H1 (cell line): ENCODE measurements around the gene VGLL4. TPM values are rescaled to one million over a fixed set of nuclear protein-coding genes. Genes with fewer than 3 reads are reported as not detected.

ENCODE experiments used
- HDAC2 ChIP-seq, 2 experiments: fragments of 300-600 bp in 1 of 2; sonication (generic) in 1 of 2; IDR thresholded peaks; 2 replicates each; pipeline ENCODE4 v1.6.1; 2011 to 2012; ENCODE audit warnings: low read depth in 2 of 2, low read length in 2 of 2, mild to moderate bottlenecking in 2 of 2, moderate library complexity in 2 of 2, borderline replicate concordance in 1 of 2, inconsistent platforms in 1 of 2
- polyA plus RNA-seq, 7 experiments: library from polyadenylated mRNA; depleted of rRNA in 3 of 7; stranded (reverse) in 5 of 7; unstranded in 2 of 7; fragments of >200 nt in 5 of 7; fragments of 200-250 nt in 2 of 7; gene quantifications; 1 replicate in 5 of 7; 2 replicates in 1 of 7; 4 replicates in 1 of 7; pipeline versions ENCODE4 v1.2.1 to v1.2.3, GENCODE V29; 2011 to 2013; ENCODE audit warnings: missing spikeins in 2 of 7, mixed read lengths in 2 of 7
- total RNA-seq: library from RNA; stranded (reverse); fragmentation: NEBNext Ultra II Directional; extraction: Animal tissue kit (Norgen Biotek cat#: 25700); gene quantifications from 2 replicates; pipeline ENCODE4 v1.2.1, GENCODE V29; 2021

The VGLL4 gene
- total and polyA plus RNA-seq, 2 of the 8 experiments (the other 6 are each of a cell fraction or from before 2014, with no cell fraction given) = 45.1 to 50.0 TPM

DNA sequence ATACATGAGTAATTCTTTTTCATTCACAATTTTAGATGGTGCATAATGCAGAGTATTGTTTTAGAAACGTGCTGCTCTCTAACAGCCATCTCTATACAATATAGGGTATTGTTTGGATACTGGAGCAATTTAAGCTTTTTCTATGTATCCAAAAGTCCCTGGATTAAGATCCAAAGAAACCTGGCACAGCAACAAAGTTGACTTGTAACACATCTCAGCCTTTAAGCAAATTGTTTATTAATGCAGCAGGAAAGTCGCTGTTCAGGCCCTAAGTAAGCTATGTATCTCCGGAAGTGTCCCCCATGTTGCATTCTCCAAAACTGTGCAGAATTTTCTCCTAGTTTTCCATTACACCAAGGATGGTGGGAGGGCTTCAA is 7.3 kb downstream of the VGLL4 start (continued):
- no peak for TF ChIP-seq HDAC2 (IDR thresholded peaks at IDR 0.05; ENCODE audit: borderline replicate concordance in 1 of 2, low read depth in 2 of 2, low read length in 2 of 2)
